HG02763 (cell line): ENCODE data around the gene CACNA1A.
"Not testable (repeated sequence)": the region's sequence is repeated elsewhere in the genome, so short reads cannot be mapped to it uniquely, and the experiment has no call there.

Source experiments
- ATAC-seq: cut with Tn5 transposase; IDR thresholded peaks from one replicate; pipeline ENCODE4 v1.9.1; 2021; ENCODE audit warnings: mild to moderate bottlenecking, moderate library complexity; ENCODE audit not compliant: unreplicated experiment

Gene CACNA1A

DNA sequence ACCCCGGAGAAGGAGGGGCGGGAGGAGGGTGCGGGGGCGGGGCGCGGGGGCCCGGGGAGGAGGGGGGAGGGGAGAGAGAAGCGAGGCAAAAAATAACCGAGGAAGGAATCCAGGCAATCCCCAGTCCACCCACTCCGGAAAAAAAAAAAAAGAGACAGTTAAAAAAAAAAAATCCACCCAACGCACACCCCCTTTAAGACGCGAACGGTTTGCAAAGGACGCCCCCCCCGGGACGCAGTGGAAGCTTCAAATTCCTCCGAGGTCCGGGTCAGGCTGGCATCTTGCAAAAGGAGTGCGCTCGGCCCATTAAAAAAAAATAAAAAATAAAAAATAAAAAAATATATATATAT is at the start of gene CACNA1A:
Gene CACNA1A (minus strand): TSS at position 9 of the 350 bp plus-strand sequence. CDS start 255 bp downstream, outside the sequence.
- no peak for ATAC-seq

- ATAC-seq, result no peak
Observed at GRCh38 chr19:13554506-13555240, 48.4 kb upstream of the CACNA1A start.

GRCh38 chr19:13553880-13554400 is 47.7 kb upstream of the CACNA1A start:
- ATAC-seq, result no peak

DNA sequence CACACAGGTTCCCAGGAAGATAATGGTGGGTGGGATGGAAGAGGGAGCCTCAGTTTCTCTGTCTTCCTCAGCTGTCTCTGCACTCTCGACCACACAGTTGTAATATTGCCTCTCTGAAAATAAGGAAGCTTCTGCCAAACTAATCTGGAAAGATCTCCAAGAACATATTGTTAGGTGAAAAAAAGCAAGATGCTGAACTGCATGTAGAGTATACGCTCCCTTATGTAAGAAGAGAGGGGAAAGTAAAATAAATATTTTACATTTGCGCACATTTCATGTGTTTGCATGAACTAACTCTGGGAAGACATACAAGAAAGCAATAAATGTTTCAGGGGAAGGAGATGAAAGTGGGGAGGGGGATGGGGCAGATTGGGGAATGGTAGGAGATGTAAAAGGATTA is 41.9 kb upstream of the CACNA1A start:
- ATAC-seq, result no peak

DNA sequence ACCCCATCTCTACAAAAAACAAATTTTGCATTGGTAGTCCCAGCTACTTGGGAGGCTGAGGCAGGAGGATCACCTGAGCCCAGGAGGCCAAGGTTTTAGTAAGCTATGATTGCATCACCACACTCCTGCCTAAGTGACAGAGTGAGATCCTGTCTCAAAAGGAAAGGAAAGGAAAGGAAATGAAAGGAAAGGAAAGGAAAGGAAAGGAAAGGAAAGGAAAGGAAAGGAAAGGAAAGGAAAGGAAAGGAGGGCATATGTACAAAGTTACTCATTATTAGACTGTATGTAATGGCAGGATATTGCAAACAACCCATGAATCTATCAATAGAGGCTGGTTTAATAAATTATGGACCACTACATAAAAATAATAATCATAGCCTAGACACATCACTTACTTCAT is 40.8 kb upstream of the CACNA1A start:
- no peak for ATAC-seq

GRCh38 chr19:13544423-13544822 is 38.1 kb upstream of the CACNA1A start:
- no peak for ATAC-seq

- no peak for ATAC-seq
Observed at GRCh38 chr19:13541554-13541953, 35.3 kb upstream of the CACNA1A start.

- no peak for ATAC-seq
Observed at GRCh38 chr19:13539332-13539731, 33.1 kb upstream of the CACNA1A start.

- ATAC-seq, result no peak
Observed at GRCh38 chr19:13538601-13539253, 32.4 kb upstream of the CACNA1A start.

DNA sequence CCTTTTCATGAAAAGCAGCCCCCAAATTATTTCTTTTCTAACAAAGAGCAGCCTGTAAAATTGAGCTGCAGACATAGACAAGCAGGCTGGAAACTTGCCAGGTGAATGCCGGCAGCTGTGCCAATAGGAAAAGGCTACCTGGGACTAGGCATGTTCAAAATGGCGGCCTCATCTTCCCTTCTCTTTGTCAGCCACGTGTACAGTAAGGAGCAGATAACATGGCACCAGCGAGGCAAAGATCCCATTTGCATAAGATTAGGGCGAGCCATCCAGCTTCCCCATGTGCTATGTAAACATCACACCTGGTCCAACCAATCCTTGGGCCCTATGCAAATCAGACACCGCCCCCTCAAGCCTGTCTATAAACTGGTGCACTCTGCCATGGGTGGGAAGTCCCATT is 31.2 kb upstream of the CACNA1A start:
- no peak for ATAC-seq

- ATAC-seq, result no peak
Observed at GRCh38 chr19:13530720-13531119, 24.4 kb upstream of the CACNA1A start.

DNA sequence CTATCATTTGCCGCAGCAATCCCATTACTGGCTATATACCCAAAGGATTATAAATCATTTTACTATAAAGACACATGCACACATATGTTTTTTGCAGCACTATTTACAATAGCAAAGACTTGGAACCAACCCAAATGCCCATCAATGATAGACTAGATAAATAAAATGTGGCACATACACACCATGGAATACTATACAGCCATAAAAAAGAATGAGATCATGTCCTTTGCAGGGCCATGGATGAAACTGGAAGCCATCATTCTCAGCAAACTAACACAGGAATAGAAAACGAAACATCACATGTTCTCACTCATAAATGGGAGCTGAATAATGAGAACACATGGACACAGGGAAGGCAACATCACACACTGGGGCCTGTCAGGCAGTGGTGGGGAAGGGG is 23.4 kb upstream of the CACNA1A start:
- not testable (repeated sequence) for ATAC-seq

DNA sequence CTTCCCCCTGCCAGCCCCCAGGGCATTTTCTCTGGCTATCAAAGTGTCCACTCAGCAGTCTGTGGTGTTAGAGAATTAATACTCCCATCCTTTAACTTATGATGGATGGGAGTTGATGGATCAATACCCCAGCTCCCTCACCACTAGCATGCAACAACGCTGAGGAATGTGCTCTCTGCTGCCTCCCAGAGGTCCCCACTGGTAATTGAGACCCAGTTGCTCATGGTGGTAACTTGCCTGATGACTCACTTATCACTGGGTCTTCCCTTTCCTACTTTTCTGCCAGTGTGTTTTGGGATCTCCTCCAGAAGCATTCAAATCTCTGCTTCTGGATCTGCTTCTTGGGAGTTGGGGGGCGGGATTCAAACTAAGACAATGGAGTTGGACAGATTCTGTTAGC is 20.3 kb upstream of the CACNA1A start:
- no peak for ATAC-seq

- ATAC-seq, result no peak
Observed at GRCh38 chr19:13521066-13521465, 14.8 kb upstream of the CACNA1A start.

- no peak for ATAC-seq
Observed at GRCh38 chr19:13511947-13512346, 5.7 kb upstream of the CACNA1A start.

DNA sequence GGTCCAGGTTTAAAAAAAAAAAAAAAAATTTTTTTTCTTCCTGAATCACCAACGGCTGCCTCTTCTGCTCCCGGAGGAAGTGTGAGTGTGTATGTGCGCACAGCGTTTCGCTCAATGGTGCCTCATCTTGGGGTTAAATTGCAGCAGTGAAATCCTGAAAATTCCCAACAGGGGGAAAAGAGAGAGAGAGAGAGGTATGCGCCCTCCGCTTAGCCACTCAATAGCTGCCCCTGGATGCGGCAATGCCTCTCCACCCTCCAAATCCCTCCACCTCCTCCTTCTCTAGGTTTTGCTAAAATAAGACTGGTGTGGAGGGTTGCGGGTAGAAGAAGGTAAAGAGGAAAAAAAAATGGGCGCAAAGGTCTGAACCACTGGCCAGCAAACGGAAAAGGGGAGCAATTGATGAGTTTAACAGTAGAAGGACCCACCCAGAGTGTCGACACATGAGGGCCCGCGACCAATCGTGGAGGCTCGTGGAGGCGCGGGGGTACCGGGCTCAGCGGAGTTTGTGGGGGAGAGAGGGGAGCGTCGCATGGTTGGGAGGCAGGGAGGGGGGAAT is 853 bp upstream of the CACNA1A start:
- ATAC-seq, result no peak

- ATAC-seq, result no peak
Observed at GRCh38 chr19:13505761-13506470, 363 bp downstream of the CACNA1A start.

DNA sequence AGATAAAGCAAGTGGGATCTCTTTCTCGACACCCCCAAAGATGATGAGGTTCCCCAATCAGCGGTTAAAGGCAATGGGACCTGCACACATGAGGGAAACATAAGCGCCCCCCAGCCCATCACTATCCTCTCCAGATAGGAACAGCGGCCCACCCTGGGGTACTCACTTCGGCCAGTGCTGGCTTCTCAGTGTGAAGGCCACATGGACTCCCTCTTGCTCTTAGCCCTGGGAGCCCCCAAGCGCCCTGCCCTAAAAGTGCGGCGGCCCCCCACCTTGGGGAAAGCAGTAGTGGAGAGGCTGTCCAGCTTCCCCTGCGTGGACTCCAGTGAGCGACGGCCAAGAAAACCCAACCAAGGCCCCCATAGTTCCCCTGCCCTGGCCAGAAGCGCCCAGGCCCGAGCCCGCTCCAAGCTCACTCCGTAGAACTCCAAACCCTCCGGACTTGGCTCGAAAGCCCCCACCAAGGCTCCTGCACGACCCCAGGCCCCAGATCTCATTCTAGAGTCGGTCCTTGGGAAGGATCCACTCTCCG is 1.0 kb downstream of the CACNA1A start:
- no peak for ATAC-seq

DNA sequence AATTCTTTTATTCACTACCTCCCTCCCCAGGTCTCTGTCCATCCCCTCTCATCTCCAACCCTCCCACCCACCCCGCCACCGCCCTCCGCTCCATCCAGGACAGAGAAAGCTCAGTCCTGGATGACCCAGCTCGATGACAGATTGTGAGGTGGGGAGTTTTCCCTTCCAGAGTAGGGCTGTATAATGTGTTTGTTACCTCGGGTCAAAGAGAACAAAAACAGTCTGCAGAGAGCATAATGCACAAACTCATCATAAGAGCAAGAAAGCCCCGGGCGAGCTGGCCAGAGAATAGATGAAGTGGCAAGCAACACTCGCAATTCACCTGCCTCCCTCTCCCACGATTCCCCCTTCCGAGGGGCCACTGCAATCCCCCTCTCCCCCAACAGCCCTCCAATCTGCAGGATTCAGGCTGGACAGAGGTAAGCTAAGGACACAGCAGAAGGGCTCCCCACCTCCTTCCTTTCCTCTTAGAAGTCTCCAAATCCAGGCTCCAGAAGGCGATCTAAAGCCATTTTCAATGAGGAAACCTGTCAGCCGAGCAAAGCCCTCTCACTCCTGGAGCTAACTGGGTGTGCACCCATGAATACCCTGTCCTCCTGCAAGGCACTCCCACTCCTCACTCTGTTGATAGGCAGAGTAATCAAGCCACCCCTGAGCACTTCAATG is 2.6 kb downstream of the CACNA1A start:
- ATAC-seq, result no peak

GRCh38 chr19:13502231-13502630 is 4.0 kb downstream of the CACNA1A start:
- no peak for ATAC-seq

DNA sequence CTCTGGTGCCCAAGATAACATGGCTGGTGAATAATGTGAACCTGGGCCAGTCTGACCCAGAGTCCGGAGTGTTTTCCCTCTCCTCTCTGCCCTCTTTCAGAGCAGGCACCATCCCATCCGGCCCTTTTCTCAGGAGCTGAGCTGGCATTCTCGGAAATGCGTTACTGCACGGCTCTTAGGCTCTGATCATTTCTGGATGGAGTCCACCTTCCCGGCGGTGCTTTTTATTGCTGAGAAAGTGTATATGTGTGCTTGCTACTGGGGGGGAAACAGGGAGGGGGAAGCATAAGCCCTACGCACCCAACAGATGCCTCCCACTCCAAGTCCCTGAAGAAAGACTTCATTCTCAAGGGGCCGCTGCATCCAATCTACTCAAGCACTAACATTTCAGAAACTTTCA is 6.6 kb downstream of the CACNA1A start:
- no peak for ATAC-seq
